ENCODE data around the gene KCNK3.
"Not testable (repeated sequence)": the region's sequence is repeated elsewhere in the genome, so short reads cannot be mapped to it uniquely, and the experiment has no call there.

The KCNK3 gene

DNA sequence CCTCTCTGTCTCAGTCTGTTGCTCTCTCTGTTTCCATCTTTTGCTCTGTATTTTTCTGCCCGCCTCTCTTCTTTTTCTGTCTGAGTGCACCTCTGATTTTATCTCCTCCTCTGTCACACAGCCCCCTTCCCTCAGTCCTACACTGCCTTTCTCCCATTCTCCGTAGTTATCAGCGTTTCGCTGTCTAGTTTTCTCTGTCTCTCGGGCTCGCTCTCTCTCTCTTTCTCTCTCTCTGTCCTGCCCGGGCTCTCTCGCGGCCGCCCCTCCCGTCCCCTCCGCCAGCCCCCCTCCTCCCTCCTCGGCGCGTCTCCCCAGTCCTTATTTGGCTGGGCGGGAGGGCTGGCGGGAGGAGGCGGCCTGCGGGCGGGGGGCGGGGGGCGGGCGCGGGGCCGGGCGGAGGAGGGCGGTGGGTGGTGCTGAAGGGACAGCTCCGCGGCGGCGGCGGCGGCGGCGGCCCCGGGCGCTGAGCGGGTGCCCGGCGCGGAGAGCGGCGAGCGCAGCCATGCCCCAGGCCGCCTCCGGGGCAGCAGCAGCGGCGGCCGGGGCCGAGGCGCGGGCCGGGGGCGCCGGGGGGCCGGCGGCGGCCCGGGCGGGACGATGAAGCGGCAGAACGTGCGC is at the start of gene KCNK3:
TSS of gene KCNK3 (plus strand) at position 444 of the 618 bp plus-strand sequence. CDS start at position 598, 154 bp downstream.
- DNase-seq (ENCODE audit: low read depth): peak; percentile 7

DNA sequence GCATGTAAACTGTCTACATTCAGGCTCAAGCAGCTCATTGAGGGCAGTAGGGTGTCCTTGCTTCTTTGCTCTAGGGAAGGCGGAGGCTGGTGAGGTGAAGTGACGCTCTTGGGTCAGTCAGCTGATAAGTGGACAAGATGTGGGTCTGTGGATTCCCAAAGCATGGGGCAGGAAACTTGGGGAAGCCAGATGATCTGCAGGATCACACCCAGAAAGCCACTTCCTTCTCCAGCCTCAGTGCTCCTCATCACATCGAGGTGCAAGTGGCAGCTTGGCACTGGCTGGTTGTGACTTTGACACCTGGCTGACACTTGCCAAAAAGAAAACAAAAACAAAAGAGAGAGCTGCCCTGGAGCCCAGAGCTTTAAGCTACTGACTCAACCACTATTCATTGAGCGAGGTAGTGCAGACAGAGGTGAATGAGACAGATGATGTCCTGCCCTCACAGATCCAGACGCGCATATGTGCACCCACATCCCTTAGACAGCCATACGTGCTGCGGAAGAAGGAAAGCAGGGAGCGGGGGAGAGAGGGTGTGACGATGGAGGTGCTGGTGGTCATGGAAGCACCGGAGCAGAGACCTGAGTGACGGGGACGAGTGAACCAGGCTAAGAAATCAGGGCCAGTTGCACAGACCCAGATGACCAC is 48.2 kb upstream of the KCNK3 start:
- DNase-seq (ENCODE audit: low read depth): no peak

- DNase-seq (ENCODE audit: low read depth): no peak
These were observed 46.8 kb upstream of the KCNK3 start for GRCh38 chr2:26645762-26646161.

GRCh38 chr2:26646986-26647672 is 45.4 kb upstream of the KCNK3 start:
- no peak for DNase-seq (ENCODE audit: low read depth)

DNA sequence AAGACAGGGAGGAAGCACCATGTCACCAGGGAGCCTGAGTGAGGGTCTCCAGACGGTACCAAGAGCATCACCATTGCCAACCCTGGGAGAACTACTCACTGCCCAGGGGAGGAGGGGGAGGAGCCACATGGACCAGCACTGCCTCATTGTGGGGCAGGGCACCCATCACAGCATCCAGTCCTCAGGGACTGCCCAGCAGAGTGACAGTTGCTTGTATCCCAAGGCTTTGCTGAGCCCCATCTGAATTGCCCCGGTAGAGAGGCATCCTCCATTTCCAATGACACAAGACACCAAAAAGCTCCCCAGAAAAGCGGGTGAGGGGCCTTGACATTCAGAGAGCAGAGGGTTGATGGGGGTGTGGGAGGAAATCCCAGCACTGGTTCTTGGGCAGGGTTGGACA is 44.5 kb upstream of the KCNK3 start:
- no peak for DNase-seq (ENCODE audit: low read depth)

- no peak for DNase-seq (ENCODE audit: low read depth)
These were observed 44.0 kb upstream of the KCNK3 start for GRCh38 chr2:26648516-26648915.

DNA sequence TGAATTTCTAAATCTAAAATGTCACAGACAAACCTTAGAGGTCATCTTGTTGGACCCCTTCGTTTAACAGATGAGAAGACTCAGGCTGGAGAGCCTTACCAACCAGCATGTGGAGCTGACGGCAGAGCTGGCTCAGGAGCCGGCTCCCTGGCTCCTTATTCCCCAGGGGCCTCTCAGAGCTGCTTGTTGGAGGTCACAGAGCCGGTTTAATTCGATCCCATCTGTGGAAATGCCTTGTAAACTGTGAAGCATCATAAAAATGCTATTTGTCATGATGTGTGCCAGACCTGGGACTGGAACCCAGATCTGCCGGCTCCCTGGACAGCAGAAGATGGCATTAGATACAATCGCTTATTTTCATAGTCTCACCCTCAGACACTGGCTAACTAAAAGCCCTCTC is 43.2 kb upstream of the KCNK3 start:
- DNase-seq (ENCODE audit: low read depth): no peak

DNA sequence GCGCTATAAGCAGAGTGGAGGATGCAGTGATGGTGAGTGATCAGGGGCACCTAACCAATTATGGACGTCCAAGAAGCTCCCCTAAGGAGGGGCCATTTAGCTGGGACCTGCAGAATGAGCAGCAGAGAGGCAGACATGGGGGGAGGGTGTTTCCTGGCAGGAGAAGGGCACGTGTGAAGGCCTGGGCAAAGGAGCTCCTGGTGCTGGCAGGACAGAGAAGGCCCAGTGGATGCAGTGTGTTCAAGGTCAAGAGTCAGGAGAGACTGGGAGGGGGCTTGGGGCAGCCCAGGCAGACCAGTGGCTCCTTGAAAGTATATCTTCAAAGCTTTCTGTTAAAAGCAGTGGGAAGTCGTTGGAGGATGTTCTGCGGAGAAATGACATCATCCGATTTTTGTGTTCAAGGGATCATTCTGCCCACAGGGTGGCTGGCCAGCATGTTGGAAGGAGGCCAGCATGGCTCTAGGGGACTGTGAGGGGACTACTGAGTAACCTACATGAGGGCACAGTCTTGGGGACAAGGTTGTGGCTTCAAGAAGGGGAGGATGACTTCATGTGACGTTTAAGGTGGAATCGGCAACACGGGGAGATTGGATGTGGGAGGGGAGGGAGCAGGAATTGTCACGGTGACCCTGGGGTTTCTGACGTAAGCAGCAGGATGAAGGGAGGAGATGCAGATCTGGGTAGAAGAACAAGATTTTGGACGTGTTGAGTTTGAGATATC is 42.4 kb upstream of the KCNK3 start:
- no peak for DNase-seq (ENCODE audit: low read depth)

- DNase-seq (ENCODE audit: low read depth): no peak
These were observed 41.6 kb upstream of the KCNK3 start for GRCh38 chr2:26650713-26651469.

- DNase-seq (ENCODE audit: low read depth): no peak
These were observed 41.1 kb upstream of the KCNK3 start for GRCh38 chr2:26651470-26651771.

GRCh38 chr2:26651799-26652198 is 40.7 kb upstream of the KCNK3 start:
- no peak for DNase-seq (ENCODE audit: low read depth)

- no peak for DNase-seq (ENCODE audit: low read depth)
These were observed 40.0 kb upstream of the KCNK3 start for GRCh38 chr2:26652361-26653041.

DNA sequence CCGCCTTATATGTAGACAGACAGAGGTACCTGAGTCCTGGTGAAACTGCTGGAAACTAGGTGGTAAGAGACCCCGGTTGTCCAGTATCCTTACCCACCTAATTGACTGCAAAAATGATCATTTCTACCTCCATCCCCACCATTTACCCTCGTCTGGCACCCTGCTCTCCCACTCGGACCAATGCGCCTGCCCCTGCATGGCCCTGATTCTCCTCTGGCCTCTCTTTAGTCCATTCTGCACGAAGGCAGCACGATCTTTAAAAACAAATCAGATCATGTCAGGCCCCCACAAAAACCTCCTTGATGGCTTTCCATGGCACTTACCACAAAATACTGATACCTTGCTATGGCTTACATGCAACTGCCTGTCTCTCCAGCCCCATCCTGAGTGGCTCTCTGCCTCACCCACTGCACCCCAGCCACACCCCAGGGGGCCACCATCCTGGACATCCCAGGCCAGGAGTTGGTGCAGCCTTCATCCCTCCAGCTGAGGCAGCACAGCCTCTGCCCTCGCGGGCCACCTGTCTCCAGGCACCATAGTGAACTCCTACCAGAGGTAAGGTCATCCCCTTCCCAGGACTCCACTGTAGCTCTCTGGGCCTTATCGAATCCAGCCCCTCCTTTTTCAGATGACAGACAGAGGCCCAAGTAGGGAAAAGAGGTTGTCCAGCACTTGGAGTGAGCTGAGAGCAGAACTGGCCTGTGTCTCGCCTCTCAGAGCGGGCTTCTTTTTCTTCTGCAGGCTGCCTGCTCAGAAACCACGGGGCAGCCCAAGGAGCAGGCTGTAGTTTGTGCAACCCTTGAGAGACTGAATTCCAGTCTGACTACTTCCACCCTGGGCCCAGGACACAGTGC is 39.1 kb upstream of the KCNK3 start:
- no peak for DNase-seq (ENCODE audit: low read depth)

GRCh38 chr2:26654061-26654340 is 38.5 kb upstream of the KCNK3 start:
- DNase-seq (ENCODE audit: low read depth): no peak

GRCh38 chr2:26655120-26655519 is 37.4 kb upstream of the KCNK3 start:
- not testable (repeated sequence) for DNase-seq (ENCODE audit: low read depth)

GRCh38 chr2:26655611-26656195 is 36.8 kb upstream of the KCNK3 start:
- DNase-seq (ENCODE audit: low read depth): no peak

GRCh38 chr2:26657265-26657664 is 35.3 kb upstream of the KCNK3 start:
- DNase-seq (ENCODE audit: low read depth): no peak

- no peak for DNase-seq (ENCODE audit: low read depth)
These were observed 33.7 kb upstream of the KCNK3 start for GRCh38 chr2:26658691-26659346.

DNA sequence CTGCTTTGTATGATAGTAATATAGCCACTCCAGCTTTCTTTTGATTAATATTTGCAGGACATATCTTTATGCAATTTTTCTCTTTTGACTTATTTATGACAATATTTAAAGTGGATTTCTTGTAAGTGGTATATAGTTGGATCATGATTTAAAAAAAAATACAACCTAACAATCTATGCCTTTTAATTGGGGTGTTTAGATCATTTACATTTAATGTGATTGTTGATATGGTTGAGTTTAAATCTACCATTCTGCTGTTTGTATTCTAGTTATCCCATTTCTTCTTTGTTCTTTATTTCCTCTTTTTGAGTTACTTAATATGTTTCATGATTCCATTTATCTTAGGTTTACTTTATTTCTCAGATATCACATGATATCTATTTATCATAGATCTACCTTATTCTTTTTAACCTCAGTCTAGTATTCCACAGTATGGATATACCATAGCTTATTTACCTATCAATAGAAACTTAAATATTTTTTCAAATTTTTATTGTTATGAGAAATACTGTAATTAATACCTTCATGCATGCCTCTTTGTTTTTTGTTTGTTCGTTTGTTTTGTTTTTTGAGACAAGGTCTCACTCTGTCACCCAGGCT is 32.1 kb upstream of the KCNK3 start:
- no peak for DNase-seq (ENCODE audit: low read depth)

- not testable (repeated sequence) for DNase-seq (ENCODE audit: low read depth)
These were observed 27.2 kb upstream of the KCNK3 start for GRCh38 chr2:26665296-26665695.

Measured in activated T-helper 9 cell treated with anti-CD3 and anti-CD28 coated beads, Interleukin-2, amount 50 U/mL, for 16 hours (primary cell).